ENCODE results near the gene TMEM114.

GRCh38 chr16:8576141-8577004, 13.9 kb downstream of the TMEM114 start:
- TF ChIP-seq EZH2phosphoT487 (IDR thresholded peaks at IDR 0.05; ENCODE audit: insufficient read depth, low read depth) (no peak), EZH2 (IDR thresholded peaks at IDR 0.05; ENCODE audit: insufficient read depth, poor library complexity, severe bottlenecking) (no peak)
